HL-60 (cell line): Measurements from ENCODE around the gene ARHGAP26.

Experiments used
- DNase-seq, 2 experiments: peaks; one replicate each; pipeline ENCODE4 v3.0.0-alpha.2; 2010 to 2020; ENCODE audit warnings: low read depth in 1 of 2, low spot score in 1 of 2
- H3K27ac ChIP-seq: fragments of 250-450 bp; sonication (Bioruptor Pico); replicated peaks from 2 replicates; pipeline ENCODE4 v1.5.1; 2020; ENCODE audit warnings: mild to moderate bottlenecking, moderate library complexity
- H3K27me3 ChIP-seq: fragments of 250-450 bp; sonication (Bioruptor Pico); 2 replicates; pipeline ENCODE4 v1.5.1; 2021; ENCODE audit warnings: mild to moderate bottlenecking, moderate library complexity; ENCODE audit not compliant: insufficient read depth, poor library complexity, severe bottlenecking
- H3K4me3 ChIP-seq: replicated peaks from 2 replicates; pipeline ENCODE4 v1.5.1; 2011; ENCODE audit warnings: mild to moderate bottlenecking, control low read depth, low read length; ENCODE audit not compliant: insufficient read depth
- GABPA ChIP-seq: IDR thresholded peaks from 2 replicates; pipeline ENCODE4 v1.6.1; 2012; ENCODE audit warnings: low read depth
- POLR2AphosphoS5 ChIP-seq: IDR thresholded peaks from 2 replicates; pipeline ENCODE4 v1.6.1; 2012; ENCODE audit warnings: low read depth
- REST ChIP-seq: IDR thresholded peaks from 2 replicates; pipeline ENCODE4 v1.6.1; 2012; ENCODE audit warnings: low read depth; ENCODE audit not compliant: insufficient replicate concordance
- SPI1 ChIP-seq: IDR thresholded peaks from 2 replicates; pipeline ENCODE4 v1.6.1; 2012; ENCODE audit warnings: low read depth, mild to moderate bottlenecking, borderline replicate concordance
- TF ChIP-seq, protein P1 (sequence below): IDR thresholded peaks from one replicate; pipeline ENCODE4 v1.5.1; 2011; ENCODE audit warnings: low read length, control low read depth, inconsistent platforms; ENCODE audit not compliant: insufficient read depth

Gene ARHGAP26

GRCh38 chr5:142966121-142966420, 195.9 kb downstream of the ARHGAP26 start:
- TF ChIP-seq REST (no peak), GABPA (no peak), POLR2AphosphoS5 (no peak), SPI1 (no peak)
- TF ChIP-seq, protein P1, sequence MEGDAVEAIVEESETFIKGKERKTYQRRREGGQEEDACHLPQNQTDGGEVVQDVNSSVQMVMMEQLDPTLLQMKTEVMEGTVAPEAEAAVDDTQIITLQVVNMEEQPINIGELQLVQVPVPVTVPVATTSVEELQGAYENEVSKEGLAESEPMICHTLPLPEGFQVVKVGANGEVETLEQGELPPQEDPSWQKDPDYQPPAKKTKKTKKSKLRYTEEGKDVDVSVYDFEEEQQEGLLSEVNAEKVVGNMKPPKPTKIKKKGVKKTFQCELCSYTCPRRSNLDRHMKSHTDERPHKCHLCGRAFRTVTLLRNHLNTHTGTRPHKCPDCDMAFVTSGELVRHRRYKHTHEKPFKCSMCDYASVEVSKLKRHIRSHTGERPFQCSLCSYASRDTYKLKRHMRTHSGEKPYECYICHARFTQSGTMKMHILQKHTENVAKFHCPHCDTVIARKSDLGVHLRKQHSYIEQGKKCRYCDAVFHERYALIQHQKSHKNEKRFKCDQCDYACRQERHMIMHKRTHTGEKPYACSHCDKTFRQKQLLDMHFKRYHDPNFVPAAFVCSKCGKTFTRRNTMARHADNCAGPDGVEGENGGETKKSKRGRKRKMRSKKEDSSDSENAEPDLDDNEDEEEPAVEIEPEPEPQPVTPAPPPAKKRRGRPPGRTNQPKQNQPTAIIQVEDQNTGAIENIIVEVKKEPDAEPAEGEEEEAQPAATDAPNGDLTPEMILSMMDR: no peak
- no peak for DNase-seq
- no peak overlapping the region for H3K27ac ChIP-seq
- H3K27me3 ChIP-seq: no peaks in the 10 kb centered on the region
- no peak overlapping the region for H3K4me3 ChIP-seq

GRCh38 chr5:142969186-142969585, 199.0 kb downstream of the ARHGAP26 start:
- Histone ChIP-seq H3K4me3 (no peak overlapping the region), H3K27me3 (no peaks in the 10 kb centered on the region), H3K27ac (no peak overlapping the region)
- no peak; the same call in 1 of the 2 replicates for TF ChIP-seq SPI1
- no peak for TF ChIP-seq POLR2AphosphoS5
- no peak for DNase-seq

- no peak overlapping the region for H3K27ac ChIP-seq
- no peak overlapping the region for H3K4me3 ChIP-seq
- no peak for DNase-seq
- no peak for TF ChIP-seq POLR2AphosphoS5
- H3K27me3 ChIP-seq: no peaks in the 10 kb centered on the region
Observed at GRCh38 chr5:142969624-142970439, 199.7 kb downstream of the ARHGAP26 start.

DNA sequence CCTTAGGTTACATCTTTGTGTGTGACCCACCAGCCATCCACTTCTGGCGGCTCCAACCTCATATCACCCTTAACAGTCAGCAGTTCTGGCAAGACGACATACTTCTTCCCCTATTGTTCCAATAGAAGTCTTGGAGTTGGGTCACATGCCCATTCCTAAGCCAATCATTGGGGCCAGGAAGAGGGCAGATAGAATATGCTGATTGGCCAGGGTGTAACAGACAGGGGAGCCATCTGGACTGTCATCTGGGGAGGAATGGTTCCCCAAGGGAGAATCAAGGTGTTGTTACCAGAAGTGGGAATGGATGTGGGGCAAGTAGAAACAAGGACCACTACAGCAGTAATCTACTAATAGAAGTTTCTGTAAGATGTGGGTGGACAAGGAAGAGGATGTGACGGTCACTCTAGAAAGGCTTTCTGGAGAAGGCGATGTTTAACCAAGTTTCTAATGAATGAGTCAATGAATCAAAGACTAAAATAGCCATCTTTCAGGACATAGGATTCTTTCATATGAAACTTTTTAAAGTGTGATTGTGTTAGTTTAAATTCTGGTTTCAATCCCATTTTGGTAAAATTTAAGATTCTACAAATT, 200.4 kb downstream of the ARHGAP26 start:
- no peak for DNase-seq
- Histone ChIP-seq H3K27ac (no peak overlapping the region), H3K4me3 (no peak overlapping the region), H3K27me3 (no peaks in the 10 kb centered on the region)
- TF ChIP-seq GABPA (no peak), SPI1 (no peak)

- TF ChIP-seq REST (no peak), POLR2AphosphoS5 (no peak), GABPA (no peak), SPI1 (no peak)
- TF ChIP-seq, protein P1: no peak
- no peak for DNase-seq
- H3K27ac ChIP-seq: no peak overlapping the region
- H3K4me3 ChIP-seq: no peak overlapping the region
- H3K27me3 ChIP-seq: no peaks in the 10 kb centered on the region
Observed at GRCh38 chr5:142971303-142972013, 201.3 kb downstream of the ARHGAP26 start.
